GM12892 (cell line): ENCODE results near the gene FBXL12.
"Not testable (repeated sequence)": the region's sequence is repeated elsewhere in the genome, so short reads cannot be mapped to it uniquely, and the experiment has no call there.

Source experiments
- DNase-seq: peaks from one replicate; pipeline ENCODE4 v3.0.0; 2011; ENCODE audit not compliant: insufficient read length
- FAIRE-seq: peaks from 2 replicates; lab custom pipeline; 2011; peaks lifted over from hg19 to GRCh38; lab: Jason Lieb, UNC
- POLR2A ChIP-seq: IDR thresholded peaks from 2 replicates; pipeline ENCODE4 v1.6.1; 2011; ENCODE audit warnings: low read depth, low read length, control low read depth
- POLR2AphosphoS5 ChIP-seq: IDR thresholded peaks from 2 replicates; pipeline ENCODE4 v1.6.1; 2011; ENCODE audit warnings: low read depth, low read length, control low read depth
- TAF1 ChIP-seq: IDR thresholded peaks from 2 replicates; pipeline ENCODE4 v1.6.1; 2011; ENCODE audit warnings: low read depth, mild to moderate bottlenecking, control low read depth, low read length, borderline replicate concordance

Gene FBXL12

GRCh38 chr19:9854282-9854846 lies 35.5 kb upstream of the FBXL12 start:
- no peak for FAIRE-seq
- TF ChIP-seq TAF1 = no peak
- TF ChIP-seq POLR2AphosphoS5 = no peak
- TF ChIP-seq POLR2A = no peak
- no peak for DNase-seq

- DNase-seq = no peak
- FAIRE-seq = no peak
- TF ChIP-seq POLR2AphosphoS5 (no peak), TAF1 (no peak), POLR2A (no peak)
Observed at GRCh38 chr19:9850235-9850959, 31.5 kb upstream of the FBXL12 start.

- no peak for DNase-seq
- no peak for FAIRE-seq
Observed at GRCh38 chr19:9849791-9850190, 30.9 kb upstream of the FBXL12 start.

DNA sequence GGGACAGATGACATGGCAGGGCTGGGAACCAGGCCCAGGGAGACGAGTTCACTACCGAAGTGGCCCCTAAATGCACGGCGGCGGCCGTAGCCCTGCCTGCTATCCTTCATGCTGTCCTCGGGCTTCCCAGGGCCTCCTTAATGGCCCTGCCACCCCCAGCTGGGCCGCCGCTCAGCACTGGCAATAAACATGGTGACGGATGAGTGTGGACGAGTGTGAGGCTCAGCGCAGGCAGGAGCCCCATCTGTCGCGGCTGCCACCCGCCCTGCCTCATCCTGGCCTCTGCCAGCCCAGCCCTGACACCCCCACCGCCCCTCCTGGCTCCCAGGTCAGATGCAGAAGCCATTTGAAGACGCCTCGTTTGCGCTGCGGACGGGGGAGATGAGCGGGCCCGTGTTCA lies 29.9 kb upstream of the FBXL12 start:
- FAIRE-seq (no peak), DNase-seq (no peak)
- TF ChIP-seq POLR2AphosphoS5 = no peak
- TF ChIP-seq TAF1 = no peak
- no peak for TF ChIP-seq POLR2A

More at GRCh38 chr19:9849791-9850190, 30.9 kb upstream of the FBXL12 start:
- TF ChIP-seq POLR2A (no peak), TAF1 (no peak), POLR2AphosphoS5 (no peak)

- DNase-seq (no peak), FAIRE-seq (no peak)
- TF ChIP-seq POLR2A = no peak
- TF ChIP-seq TAF1 = no peak
- TF ChIP-seq POLR2AphosphoS5 = no peak
Observed at GRCh38 chr19:9848060-9848459, 29.2 kb upstream of the FBXL12 start.

GRCh38 chr19:9847087-9847671 lies 28.3 kb upstream of the FBXL12 start:
- FAIRE-seq (no peak), DNase-seq (no peak)
- no peak for TF ChIP-seq POLR2AphosphoS5
- no peak for TF ChIP-seq TAF1
- no peak for TF ChIP-seq POLR2A

DNA sequence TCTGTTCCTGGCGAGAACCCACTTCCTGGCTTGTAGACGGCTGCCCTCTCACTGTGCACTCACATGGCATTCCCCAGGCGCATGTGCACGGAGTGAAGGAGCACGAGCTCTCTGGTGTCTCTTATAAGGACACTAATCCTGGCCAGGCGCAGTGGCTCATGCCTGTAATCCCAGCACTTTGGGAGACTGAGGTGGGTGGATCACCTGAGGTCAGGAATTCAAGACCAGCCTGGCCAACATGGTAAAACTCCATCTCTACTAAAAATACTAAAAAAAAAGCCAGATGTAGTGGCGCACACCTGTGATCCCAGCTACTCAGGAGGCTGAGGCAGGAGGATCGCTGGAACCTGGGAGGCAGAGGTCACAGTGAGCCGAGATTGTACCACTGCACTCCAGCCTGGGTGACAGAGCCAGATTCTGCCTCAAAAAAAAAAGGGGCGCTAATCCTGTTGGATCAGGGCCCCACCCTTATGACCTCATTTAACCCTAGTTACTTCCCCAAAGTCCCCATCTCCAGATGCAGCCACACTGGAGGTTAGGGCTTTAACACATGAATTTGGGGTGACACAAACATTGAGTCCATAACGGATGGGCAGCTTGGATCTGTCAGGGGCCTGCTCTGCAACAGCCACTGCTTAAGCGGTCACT lies 24.9 kb upstream of the FBXL12 start:
- DNase-seq, FAIRE-seq: not testable (repeated sequence)

GRCh38 chr19:9842834-9843625 lies 24.2 kb upstream of the FBXL12 start:
- TF ChIP-seq POLR2A = no peak
- TF ChIP-seq POLR2AphosphoS5 = no peak
- TF ChIP-seq TAF1 = no peak
- DNase-seq = no peak
- no peak for FAIRE-seq

- DNase-seq (no peak), FAIRE-seq (no peak)
- TF ChIP-seq POLR2AphosphoS5 = no peak
- TF ChIP-seq POLR2A = no peak
- no peak for TF ChIP-seq TAF1
Observed at GRCh38 chr19:9839415-9839814, 20.5 kb upstream of the FBXL12 start.

GRCh38 chr19:9838324-9838723 lies 19.4 kb upstream of the FBXL12 start:
- no peak for TF ChIP-seq POLR2AphosphoS5
- no peak for TF ChIP-seq TAF1
- TF ChIP-seq POLR2A = no peak
- FAIRE-seq = no peak

GRCh38 chr19:9836021-9836420 lies 17.1 kb upstream of the FBXL12 start:
- DNase-seq (no peak), FAIRE-seq (no peak)
- TF ChIP-seq TAF1 = no peak
- TF ChIP-seq POLR2AphosphoS5 = no peak
- no peak for TF ChIP-seq POLR2A

More at GRCh38 chr19:9838324-9838723, 19.4 kb upstream of the FBXL12 start:
- no peak for DNase-seq
